HG03139 (cell line): ENCODE data around the gene YPEL1.
"Not testable (repeated sequence)": the region's sequence is repeated elsewhere in the genome, so short reads cannot be mapped to it uniquely, and the experiment has no call there.

ENCODE experiments used
- ATAC-seq: cut with Tn5 transposase; IDR thresholded peaks from one replicate; pipeline ENCODE4 v1.9.1; 2021; ENCODE audit not compliant: unreplicated experiment

YPEL1 gene

DNA sequence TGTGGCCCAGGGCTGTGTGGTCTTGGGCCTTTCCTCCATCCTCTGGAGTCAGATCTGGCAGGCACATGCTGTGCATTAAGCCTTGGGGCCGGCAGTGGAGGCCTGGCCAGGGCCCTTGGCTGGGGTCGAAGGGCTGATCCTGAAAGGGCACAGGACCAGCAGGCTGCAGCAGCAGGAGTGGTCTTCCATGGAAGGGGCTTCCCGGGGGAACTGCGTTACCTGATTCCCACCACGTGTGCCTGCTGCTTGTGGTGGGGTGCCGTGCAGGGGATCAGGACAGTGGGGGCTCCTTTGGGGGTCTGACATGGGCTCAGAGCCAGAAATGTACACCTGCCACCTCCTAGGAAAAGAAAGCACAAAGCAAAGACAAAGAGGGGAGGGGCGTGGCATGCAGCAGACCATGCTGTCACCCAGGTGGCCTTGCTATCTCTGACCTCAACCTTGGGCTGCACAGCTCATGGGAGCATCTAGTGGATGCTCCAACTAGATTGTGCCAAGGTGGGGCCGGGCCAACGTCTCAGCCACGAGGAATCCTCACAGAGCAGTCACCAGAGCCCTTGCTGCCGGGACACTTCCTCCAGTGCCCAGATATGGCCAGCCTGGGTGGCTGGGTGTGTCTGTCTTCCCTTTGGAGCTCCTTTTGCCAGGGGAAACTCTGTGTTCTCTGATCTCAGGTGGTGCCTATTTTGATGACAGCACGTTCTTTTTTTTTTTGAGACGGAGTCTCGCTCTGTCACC is 17.9 kb upstream of the YPEL1 start:
- ATAC-seq = no peak

DNA sequence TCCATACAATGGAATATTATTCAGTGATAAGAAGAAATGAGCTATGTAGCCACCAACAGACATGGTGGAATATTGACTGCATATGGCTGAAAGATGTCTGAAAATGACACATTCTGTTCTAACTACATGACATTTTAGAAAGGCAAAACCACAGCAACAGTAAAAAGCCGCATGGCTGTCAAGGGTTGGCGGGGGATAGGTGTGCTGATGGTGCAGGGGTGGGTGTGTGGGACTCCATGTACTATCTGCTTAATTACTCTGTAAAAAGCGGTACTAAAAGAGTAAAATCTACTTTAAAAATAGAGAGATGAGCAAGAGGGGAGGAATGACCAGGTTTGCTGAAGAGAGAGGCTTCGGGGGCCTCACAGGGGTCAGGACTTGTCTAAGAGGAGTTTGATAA is 16.7 kb upstream of the YPEL1 start:
- no peak for ATAC-seq

DNA sequence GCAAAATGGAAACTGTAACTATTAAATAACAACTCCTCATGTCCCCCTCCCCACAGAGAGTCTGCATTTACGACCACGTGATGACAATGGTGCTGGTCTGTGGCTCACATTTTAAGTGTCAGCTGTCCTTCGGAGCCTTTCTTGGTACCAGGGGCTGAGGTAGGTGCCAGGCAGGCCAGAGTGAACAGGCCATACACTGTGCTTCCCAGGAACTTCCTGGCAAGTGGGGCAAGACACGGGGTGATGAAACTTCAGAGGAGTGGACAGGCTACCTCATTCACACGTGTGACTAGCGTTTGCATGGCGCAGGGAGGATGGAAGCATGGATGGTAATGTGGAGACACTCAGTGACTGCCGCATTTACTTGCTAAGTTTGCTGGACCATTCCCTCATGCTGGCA is 10.4 kb upstream of the YPEL1 start:
- no peak for ATAC-seq

DNA sequence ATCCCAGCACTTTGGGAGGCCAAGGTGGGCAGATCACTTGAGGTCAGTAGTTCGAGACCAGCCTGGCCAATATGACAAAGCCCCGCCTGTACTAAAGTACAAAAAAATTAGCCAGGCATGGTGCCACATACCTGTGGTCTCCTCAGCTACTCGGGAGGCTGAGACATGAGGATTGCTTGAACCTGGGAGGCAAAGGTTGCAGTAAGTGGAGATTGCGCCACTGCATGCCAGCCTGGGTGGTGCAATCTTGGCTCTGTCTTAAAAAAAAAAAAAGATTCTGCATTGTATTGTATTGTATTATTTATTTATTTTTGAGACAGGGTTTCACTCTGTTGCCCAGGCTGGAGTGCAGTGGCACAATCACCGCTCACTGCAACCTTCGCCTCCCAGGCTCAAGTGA is 9.3 kb upstream of the YPEL1 start:
- not testable (repeated sequence) for ATAC-seq

DNA sequence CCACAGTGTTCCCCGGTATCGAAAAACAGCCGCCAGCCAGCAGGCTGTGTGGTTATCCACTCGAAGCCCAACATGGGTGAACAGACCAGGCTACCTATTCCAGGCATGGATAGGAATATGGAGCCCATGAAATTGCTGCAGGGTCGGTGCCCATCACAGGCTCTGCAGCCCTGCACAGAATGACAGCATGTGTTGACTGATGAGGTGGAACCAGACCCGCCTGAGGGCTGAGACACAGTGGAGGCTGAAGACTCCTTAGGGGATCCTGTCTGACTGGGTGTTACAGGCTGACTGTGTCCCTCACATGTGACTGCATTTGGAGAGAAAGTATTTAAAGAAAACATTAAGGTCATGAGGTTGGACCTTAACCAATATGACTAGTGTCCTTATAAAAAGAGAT is 6.2 kb upstream of the YPEL1 start:
- no peak for ATAC-seq

DNA sequence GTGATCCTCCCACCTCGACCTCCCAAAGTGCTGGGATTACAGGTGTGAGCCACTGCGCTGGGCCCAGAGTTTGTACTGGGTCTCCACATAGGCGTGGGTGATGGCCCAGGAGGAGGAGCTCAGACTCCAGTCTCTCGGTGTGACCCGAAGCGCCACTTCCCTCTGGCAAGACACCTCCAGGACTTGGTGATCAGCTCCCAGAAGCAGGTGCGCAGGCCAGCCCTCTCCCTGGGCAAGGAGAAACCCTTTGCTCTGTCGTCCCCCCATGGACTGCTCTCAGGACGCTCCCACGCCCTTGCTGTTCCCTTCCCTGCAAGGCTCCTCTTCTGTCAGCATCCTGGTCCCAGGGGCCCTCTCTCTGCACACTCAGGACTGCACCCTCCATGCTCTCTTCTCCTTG is 5.5 kb upstream of the YPEL1 start:
- ATAC-seq = no peak

DNA sequence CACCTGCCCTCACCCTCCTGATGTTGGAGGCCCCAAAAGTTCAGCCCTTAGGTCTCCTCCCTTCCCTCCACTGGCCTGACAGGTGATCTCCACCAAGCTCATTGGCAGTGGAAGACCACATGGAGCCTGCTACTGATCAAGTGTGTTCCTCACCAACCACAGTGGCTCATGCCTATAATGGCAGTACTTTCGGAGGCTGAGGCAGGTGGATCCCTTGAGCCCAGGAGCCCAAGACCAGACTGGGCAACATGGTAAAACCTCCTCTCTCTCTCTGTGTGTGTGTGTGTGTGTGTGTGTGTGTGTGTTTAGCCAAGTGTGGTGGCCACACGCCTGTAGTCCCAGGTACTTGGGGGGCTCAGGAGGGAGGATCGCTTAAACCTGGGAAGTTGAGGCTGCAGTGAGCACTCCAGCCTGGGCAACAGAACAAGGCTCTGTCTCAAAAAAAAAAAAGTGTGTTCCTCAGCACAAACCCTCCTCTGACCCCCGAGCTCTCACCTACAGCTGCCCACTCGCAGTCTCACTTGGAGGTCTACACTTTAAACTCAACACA is 4.3 kb upstream of the YPEL1 start:
- ATAC-seq = no peak

DNA sequence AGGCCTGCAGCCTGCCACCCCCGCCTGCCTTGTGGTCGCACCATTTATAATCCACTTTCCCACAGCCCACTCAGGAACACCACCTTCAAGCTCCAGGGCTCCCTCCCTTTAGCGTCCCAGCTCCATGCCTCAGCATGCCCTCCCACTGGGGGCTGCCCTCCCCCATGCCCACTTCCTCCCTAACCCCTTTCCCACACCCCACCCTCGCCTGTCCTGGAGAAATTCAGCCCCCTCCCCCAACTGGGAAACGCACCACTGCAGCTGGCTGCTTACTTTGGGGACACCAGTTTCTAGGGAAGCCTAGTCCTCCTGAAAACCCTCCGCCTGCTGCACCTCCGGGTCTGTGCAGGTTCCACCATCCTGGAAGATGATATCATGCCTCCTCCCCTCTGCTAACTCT is 3.4 kb upstream of the YPEL1 start:
- ATAC-seq = no peak

DNA sequence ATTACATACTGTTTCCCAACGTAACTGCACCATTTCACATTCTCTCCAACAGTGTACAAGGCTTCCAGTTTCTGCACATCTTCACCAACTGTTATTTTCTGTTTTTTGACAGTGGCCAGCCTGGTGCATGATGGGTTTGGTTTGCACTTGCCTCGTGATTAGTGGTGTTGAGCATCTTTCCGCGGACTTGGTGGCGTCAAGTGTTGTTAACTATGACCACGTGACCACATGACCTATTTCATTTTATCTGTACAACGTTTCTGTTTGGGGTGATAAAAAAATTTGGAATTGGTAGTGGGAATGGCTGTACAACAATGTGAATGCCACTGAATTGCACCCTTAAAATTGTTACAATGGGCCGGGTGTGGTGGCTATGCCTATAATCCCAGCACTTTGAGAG is 2.5 kb upstream of the YPEL1 start:
- ATAC-seq = no peak

DNA sequence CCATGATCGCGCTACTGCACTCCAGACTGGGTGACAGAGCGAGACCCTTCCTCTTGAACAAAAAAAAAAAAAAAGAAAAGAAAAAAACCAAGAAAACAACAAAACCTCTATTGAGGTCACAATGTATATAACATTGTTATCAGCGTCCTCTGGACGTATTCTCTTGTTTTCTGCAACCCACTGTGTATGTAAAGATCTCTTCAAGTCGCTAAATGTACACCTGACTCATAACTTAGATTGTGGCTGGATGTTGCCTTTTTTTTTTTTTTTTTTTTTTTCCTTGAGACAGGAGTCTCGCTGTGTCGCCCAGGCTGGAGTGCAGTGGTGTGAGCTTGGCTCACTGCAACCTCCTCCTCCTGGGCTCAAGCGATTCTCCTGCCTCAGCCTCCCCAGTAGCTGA is 1.4 kb upstream of the YPEL1 start:
- no peak for ATAC-seq

DNA sequence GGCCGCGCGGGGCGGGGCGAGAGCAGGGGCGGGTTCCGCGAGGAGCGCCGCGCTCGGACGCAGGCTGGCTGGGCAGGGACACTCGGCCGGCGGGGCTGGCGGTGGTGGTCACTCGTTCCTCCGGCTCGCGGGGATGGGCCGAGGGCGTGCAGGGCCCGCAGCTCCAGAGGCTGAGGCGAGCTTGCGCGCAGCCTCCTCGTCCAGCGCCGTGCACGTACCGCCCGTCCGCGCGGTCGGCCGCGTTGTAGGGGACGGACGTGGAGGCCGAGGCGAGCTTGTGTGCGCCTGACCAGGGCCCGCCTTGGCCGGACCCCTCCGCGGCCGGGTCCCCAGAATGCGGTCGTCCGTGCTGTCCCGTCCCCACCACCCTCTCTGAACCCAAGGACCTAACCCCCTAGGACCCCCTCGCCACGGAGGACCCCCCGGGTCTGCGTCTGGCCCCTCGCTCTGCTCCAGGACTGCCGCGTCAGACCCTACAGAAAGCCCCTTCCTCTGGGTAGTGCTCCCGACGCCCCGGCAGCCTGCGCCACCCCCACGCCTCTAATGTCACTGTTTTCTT is 569 bp upstream of the YPEL1 start:
- ATAC-seq = no peak

DNA sequence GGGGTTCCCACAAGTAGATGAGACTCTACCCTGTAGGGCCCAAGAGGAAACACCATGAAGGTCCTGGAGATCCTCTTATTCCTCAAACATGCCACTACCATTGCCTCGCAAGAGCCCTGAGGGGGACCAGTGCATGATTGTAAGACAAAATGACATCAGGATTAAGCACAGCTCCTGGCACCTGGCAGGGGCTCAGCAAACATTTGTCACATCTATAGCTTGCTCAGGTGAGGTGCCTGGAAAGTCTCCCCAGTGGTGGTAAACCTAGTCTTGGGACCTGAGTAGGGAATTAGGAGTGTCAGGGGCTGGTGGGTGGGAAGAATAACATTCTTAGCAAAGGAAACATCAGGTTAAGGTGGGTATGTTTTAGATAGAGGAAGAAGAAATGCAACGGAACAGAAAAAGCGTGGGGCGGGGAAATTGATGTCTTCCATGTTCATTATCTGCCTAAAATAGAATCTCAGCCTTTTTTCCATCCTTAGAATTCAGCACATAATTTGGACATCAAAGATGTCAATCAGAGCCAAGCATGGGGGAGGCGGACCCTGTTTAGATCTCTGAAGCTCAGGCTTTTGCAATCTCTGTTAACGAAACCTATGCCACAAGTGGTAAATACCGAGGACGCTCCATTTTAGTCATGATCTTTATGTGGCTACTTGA is 924 bp downstream of the YPEL1 start:
- no peak for ATAC-seq

DNA sequence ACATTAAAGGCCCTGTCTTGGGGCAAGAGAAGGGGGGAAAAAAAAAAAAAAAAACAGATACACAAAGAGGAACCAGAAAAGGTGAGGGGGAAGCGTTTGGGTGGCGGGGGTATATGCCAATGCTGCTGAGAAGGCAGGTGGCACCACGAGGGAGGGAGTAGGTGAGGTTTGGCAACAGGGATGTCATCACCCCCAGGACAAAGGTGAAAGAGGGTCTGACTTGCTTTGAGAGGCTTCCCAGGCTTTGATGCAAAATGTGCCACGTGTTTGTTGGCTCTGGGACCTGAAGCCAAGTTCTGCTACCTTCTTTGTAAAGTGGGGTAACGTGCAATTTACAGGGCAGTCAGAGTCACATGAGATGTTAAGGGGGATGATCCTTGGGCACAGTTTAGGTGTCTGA is 4.1 kb downstream of the YPEL1 start:
- no peak for ATAC-seq

DNA sequence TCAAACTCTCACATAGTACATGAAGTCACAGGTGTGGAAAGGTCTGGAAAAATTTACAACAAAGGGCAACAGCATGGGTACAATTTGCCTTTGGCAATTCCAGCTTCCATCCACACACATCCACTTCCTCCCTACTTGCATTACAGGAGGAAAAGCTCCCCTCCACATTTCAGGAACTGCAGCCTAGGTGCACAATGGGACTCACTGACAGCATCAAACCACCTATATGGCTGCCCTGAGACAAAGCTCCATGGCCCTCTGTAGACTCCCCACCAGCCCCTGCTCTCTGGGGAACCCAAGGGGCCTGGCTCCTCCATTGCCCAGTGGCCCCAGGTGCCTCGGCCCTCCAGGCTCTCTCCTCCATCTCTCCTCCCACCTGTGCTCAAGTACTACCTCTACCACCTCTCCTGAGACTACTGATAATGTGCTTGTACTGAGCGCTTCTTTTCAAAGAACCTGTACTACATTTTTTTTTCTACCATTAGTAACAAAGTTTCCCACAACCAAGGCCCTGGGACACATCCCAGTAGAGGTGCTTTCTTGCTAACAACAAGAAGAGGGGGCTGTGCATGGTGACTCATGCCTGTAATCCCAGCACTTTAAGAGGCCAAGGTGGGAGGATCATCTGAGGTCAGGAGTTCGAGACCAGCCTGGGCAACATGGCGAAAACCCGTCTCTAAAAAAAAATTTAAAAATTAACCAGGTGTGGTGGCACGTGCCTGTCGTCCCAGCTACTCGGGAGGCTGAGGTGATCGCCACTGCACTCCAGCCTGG is 4.9 kb downstream of the YPEL1 start:
- no peak for ATAC-seq

DNA sequence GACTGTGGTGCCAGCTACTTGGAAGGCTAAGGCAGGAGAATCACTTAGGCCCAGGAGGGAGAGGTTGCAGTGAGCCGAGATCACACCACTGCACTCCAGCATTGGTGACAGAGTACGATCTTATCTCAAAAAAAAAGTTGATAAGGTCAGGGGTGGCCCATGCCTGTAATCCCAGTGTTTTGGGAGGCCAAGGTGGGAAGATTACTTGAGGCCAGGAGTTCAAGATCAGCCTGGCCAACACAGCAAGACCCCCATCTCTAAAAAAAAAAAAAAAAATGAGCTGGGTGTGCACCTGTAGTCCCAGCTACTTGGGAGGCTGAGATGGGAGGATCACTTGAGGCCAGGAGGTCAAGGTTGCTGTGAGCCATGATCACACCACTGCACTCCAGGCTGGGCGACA is 6.4 kb downstream of the YPEL1 start:
- not testable (repeated sequence) for ATAC-seq

DNA sequence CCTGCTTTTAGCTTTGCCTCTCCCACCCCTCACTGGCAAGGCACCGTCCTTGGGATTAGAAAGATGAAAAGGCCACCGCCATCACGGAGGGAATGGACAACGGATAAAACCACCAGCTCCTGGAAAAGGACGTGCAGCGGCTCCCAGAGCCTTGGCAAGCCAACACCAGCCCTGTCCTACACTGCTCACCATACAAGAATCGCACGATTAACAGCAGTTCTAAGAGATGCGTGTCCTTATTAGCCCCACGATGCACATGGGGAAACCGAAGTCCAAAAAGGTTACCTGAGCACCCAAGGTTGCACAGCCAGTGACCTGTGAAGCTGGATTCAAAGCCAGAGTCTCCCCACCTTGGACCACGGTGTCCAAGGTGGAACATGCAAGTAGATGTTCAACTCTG is 7.3 kb downstream of the YPEL1 start:
- ATAC-seq = no peak

DNA sequence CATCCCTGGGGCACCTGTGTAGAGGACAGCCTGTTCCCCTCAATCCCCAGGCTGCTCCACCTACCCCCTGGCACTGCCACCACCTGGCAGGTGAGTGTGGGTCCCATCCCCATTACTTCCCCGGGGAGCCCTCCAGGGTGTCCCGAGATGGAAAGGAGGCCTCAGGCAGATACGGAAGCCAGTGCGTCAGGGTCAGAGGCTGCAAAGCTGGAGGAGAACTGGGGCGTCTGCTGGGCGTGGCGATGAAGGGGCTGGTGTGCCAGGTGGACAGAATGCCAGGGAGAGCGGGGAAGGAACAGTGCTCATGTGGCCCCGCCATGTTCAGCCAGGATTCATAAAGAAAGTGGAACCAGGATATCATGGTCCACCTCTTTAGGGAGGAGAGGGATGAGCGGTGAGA is 7.8 kb downstream of the YPEL1 start:
- no peak for ATAC-seq

DNA sequence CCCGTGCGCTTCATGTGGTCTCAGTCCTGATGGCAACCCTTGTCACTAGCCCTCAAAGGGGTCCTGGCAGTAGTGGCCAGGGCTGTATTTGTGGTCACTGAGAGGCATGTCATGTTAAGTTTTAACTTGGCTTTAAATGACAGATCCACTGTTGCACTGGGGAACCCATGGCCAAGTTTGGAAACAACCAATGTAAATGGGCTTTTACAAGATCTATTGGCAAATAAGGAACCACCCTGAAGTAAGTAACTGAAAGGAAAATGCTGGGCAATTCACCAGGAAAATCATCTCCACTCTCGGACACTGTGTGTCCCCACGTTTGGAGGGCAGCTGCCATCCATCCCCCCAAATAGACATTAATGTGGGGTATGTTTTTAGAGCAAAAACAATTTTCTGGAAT is 8.4 kb downstream of the YPEL1 start:
- ATAC-seq = no peak

DNA sequence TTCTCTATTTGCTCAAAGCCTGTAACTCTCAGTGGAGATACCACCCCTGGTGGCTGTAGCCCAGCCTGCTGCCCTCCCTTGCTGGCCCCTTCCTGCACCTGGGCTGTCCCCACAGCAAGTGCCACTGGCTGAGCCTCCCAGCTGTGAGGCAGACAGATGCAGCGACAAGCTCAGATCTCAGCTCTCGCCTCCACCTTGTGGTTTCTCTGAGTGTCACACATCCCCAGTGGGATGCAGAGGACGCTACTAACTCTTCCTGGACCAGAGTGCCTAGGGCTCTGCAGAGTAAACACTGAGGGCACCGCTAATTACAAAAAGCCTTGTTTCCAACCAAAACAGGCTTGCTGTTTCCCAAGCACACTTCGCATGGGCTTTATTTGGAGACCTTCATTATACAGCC is 8.9 kb downstream of the YPEL1 start:
- ATAC-seq = no peak

DNA sequence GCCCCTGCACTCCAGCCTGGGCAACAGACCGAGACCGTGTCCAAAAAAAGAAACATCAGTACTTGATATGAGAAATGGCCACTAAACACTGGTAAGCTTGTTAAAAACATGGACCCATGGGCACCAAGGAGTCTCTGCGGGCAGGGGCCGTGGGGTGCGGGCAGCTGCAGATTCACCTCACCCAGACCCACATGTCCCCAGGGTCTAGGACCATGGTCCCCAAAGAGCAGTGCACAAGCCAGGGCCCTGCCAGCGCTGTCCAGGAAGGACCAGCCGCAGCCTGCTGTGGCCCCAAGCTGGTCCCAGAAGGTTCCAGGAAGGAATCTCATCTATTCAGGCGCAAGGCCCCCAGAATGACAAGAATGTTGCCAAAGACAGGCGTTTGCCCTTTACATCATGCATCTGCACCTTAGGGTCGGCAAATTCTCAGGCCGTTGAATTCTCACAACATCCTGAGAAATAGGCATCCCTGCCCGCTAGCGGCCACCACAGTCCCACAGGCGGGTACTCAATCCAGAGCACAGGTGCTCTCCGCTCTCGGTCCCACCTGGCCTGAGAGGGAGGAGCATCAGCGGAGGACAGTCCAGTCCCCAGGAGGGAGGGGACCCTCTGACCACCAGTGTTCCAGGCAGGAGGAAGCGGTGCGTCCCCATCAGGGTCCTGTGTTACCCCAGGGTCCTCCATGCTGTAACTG is 9.5 kb downstream of the YPEL1 start:
- no peak for ATAC-seq

DNA sequence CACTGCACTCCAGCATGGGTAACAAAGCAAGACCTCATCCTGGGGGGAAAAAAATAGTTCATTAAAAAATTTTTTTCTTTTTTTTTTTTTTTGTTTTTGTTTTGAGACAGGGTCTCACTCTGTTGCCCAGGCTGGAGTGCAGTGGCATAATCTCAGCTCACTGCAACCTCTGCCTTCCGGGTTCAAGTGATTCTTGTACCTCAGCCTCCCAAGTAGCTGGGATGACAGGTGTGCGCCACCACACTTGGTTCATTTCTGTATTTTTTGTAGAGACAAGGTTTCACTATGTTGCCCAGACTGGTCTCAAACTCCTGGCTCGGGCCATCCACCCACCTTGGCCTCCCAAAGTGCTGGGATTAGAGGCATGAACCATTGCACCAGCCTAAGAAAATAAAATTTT is 11.1 kb downstream of the YPEL1 start:
- ATAC-seq = not testable (repeated sequence)
